Activated T-cell treated with anti-CD3 and anti-CD28 coated beads, Interleukin-2, amount 50 U/mL, for 48 hours (primary cell): ENCODE data around the gene SPDYE2.
"Not testable (repeated sequence)": the region's sequence is repeated elsewhere in the genome, so short reads cannot be mapped to it uniquely, and the experiment has no call there.

ENCODE experiments used
- DNase-seq, 2 experiments: peaks; one replicate each; pipeline ENCODE4 v3.0.0-alpha.2; 2020

Gene SPDYE2, protein sequence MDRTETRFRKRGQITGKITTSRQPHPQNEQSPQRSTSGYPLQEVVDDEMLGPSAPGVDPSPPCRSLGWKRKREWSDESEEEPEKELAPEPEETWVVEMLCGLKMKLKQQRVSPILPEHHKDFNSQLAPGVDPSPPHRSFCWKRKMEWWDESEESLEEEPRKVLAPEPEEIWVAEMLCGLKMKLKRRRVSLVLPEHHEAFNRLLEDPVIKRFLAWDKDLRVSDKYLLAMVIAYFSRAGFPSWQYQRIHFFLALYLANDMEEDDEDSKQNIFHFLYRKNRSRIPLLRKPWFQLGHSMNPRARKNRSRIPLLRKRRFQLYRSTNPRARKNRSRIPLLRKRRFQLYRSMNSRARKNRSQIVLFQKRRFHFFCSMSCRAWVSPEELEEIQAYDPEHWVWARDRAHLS

DNA sequence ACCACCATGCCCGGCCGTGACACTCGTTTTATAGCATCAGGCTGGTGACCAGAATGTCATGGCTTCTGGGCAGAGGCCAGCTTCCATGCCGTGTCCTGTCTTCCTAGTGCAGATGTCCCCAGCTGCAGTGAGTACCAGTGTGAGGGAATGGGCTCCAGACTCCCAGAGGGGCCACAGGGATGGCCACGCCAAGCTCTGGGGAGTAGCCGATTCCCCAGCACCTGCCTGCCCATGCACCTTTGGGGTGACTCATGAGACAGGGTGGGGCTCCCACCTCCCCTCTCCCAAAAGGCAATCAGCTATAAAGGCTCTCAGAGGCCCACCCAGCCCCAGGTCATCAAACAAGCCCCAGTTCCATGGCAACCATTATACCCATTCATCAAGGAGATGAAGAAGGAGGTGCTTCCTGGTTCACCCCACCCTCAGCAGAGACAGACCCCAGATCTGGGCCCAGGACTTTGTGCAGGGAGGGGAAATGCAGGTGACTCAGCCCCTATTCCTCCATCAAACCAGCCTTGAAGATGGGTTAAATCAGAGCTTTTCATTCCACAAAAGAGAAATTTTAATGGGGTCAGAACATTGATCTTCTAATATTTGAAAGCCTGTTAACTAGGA lies at the start of gene SPDYE2:
Gene SPDYE2, plus strand, starts transcription at position 419 of the 615 bp plus-strand sequence. CDS start 2,030 bp downstream, outside the sequence.
- not testable (repeated sequence) for DNase-seq

DNA sequence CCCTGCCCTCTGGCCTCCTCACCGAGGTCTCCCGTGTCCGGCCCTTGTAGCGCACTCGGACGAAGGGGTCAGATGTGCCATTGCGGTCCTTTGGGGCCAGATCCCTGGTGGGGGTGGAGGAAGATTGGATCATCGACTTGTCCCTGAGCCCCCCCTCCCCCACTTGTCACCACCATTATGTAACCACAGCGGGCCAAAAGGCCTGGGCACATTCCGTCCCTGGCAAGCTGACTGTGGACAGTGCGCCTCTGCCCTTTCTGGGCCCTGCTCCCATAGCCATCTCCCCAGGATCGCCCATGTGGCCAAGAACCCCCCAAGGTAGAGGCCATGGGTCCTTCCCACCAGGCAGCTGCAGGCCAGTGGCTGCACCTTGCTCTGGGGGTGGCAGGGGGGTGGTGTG lies 47.9 kb upstream of the SPDYE2 start:
- DNase-seq: not testable (repeated sequence)

DNA sequence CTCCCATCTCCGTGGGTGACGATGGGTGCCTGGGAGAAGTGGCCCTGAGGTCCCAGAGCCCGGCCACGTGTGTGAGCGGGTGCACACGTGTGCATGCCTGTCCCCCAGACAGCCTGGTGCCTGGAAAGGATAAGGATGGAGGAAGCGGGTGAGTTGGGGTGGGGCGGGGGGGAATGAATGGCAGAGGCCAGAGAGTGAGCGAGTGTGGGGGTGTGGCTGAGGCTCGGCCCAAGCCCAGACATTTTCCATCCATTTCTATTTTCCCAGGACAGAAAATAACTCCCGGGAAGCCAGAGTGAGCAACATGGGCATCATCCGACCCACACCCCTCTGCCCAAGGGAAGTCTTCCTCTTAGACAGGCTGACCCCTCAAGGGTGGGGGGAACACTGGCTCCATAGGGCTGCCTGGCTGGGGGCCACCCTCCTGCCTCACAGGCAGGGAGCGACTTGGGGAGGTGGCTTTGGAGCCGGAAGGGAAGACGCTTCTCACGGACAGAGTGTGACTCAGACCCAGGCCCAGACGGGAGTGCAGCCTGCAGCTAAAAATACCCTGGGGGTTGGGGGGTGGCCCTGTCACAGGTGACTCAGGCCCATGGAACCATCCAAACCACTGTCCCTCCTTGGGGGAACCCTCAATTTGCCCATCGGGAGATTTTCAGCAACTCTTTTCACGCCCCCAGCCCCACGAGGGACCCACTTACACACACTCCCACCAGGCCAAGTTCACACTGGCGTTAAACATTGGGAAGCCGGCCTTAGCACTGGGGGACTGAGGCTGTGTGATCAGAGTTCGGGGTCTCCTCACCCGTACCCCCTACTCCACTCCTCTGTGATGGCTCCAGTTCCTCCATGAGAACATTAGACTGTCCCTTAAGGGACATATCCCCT lies 45.5 kb upstream of the SPDYE2 start:
- DNase-seq: peak in 1 of 2 experiments; percentile 12

DNA sequence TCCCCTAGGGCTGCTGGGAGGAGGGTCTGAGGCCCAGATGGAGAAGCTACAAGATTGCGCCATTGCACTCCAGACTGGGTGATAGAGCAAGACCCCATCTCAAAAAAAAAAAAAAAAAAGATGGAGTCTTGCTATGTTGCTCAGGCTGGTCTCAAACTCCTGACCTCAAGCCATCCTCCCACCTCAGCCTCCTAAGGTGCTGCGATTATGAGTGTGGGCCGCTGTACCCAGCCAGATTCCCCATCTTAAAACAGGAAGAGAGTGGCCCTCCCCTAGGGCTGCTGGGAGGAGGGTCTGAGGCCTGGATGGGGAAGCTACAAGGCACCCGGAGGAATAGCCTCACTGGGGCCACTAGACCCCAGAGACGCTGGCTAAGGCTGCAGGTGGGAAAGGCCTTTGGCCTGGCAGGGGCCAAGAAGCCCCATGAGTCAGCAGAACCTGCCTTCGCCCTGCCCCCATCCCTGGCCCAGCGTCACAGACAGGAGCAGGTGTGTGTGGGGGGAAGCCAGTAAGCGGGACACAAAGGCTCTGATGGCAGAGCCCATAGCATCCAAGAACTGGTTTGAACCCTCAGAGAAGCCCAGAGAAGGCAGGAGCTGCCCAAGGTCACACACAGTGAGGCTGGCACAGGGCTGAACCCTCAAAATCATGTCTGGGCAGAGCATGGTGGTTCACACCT lies 43.5 kb upstream of the SPDYE2 start:
- DNase-seq: peak; percentile 15 to 17

DNA sequence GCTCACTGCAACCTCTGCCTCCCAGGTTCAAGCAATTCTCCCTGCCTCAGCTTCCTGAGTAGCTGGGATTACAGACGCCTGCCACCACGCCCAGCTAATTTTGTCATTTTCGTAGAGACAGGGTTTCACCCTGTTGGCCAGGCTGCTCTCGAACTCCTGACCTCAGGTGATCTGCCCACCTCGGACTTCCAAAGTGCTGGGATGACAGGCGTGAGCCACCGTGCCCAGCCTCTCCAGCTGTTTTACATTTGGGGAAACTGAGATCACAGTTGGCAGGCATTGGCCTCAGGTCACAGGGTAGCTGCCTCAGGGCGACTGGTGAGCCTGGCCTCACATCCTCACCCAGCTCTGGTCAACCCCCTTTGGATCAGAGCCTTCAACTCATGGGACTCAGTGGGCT lies 40.5 kb upstream of the SPDYE2 start:
- DNase-seq: peak in 1 of 2 experiments; percentile 14

DNA sequence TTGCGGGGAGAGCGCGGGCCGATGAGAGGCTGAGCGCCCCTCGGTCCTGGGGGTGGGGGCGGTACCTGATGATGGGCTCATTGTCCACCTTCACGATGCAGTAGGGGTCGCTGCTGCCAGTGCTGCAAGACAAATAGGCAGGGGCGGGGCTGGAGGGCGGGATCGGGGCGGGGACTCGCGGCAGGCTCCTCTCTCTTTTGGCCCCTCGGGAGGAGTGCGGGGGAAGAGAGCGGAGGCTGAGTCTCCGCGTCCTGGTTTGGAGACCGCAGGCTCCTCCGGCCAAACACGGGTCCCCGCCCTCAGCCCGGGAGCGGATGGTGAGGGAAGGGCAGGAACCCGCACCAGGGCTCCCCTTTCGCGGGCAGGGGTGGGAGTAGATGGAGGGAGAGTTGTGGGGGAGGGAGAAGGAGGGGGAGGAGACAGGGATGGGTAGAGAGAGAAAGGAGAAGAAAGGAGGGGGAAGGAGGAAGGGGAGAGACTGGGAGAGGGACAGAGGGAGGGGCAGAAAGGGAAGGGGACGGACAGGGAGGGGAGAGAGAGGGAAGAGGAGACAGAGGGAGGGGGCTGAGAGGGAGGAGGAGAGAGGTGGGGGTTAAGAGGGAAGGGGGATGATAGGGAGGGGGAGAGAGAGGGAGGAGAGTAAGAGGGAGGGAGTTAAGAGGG lies 39.0 kb upstream of the SPDYE2 start:
- DNase-seq: not testable (repeated sequence)

DNA sequence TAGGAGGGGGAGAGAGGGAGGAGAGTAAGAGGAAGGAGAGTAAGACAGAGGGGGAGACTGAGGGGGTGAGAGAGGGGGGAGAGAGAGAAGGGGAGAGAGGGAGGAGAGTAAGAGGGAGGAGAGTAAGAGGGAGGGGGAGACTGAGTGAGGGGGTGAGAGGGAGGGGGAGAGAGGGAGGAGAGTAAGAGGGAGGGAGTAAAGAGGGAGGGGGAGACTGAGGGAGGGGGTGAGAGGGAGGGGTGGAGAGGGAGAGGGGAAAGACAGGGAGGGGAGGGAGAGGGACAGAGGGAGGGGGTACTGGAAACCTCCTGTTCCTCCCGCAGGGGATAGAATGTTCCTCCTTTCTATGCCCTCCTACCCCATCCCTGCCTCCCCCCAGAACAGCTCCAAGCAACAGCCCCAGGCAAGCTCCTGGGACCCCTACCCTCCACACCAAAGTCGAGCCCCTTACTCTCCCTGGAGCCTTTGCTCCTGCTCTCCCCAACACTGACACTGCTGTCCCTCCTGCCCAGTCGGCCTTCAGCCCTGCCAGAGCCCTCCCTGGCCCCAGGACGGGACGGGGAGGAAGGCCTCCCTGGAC lies 38.3 kb upstream of the SPDYE2 start:
- peak; percentile 19 to 31 for DNase-seq

DNA sequence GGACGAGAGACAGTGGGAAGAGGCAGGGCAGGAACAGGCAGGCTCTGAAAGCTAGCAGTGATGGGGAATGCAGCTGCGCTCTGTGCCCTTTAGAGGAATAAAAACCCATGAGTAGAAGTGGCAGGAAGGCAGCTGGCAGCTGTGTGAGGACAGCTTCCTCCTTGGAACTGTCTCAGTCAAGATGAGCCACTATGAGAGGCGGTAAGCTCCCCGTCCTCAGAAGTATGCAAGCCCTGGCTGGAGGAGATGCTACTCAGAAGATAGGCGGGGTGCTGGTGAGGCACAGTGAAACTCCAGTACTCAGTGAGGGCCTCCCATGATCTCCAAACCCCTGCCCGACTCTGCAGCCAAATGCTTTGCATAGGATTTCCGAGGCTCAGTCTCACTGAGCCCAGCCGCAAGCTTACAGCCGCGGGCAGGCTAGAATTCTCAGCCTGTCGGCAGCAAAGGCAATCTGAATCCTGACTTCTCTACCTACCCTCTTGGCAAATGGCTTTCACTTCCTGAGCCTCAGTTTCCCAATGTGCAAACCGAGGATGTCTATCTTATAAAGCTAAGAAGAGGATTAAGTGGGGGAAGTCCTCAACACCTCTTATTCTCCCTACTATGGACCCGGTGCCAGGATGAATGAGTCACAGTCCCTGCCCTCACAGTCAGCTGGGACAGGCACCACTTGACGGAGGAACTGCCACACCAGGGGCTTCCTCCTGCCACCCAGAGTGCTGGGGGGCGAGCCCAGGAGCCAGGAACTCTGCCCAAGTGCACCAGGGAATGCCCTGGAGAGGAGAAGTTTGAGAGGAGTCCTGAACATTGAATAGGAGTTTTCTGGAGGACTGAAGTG lies 35.9 kb upstream of the SPDYE2 start:
- not testable (repeated sequence) for DNase-seq

DNA sequence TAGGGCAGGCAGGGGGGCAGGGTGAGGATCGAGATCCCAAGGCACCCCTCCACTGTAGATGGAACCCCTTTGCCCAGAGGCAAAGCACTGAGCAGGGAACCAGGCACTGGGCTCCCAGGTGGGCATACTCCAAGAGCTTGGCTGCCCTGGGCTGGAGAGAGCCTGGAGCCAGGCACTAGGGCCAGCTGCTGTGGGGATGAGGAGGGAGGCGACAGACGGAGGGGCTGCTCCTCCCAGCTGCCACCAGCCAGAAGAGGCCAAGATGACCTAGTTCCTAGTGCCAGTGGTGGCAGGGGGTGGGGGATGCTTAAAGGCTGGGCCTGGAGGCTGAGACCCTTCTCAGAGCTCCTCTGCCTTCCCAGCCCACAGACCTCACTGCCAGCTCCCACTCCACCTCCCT lies 35.1 kb upstream of the SPDYE2 start:
- not testable (repeated sequence) for DNase-seq

DNA sequence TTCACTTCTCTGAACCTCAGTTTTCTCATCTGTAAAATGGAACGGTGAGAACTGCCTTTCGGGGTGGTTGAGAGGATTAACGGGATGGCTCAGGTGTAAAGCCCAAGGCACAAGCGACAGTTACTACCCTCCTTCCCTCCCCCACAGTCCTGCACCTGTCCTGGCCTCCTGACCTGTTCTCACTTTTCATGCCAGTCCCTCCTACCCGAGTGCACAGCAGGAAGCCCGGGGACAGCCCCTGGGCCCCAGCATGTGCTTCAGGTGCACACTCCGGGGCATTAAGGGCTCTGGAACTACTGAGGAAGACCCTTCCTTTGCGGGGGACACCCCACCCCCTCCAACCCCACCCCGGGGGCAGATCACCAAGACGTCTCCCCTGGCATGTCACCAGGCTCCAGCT lies 34.1 kb upstream of the SPDYE2 start:
- not testable (repeated sequence) for DNase-seq

DNA sequence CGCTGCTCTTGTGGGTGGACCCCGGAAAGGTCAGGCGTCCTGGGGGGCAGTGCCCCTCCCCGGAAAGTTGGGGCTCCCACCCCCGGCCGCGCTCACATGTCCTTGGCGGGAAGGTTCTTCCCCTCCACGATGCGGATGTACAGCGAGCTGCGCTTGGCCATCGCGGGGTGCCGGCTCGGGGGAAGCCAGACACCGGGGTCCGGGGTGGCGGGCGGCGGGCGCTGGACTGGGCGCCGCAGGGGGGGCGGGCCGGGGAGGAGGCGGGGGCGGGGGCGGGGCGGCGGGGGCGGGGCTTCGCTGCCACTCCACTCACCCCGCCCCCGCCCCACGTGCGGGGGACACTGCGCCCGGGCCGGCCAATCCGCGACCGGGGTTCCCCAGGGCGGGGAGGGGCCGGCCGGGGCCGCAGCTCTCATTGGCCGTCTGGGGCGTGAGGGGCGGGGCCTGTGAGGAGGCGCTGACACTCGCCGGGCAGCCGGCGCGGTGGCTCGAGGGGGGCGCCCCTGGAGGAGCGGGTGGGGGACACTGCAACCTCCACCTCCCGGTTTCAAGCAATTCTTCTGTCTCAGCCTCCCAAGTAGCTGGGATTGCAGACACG lies 33.4 kb upstream of the SPDYE2 start, which contains the start of gene RASA4B:
Gene RASA4B, minus strand, starts transcription at position 228 of the 598 bp plus-strand sequence. Its CDS starts 67 bp downstream, at position 161.
- peak; percentile 19 to 29 for DNase-seq

DNA sequence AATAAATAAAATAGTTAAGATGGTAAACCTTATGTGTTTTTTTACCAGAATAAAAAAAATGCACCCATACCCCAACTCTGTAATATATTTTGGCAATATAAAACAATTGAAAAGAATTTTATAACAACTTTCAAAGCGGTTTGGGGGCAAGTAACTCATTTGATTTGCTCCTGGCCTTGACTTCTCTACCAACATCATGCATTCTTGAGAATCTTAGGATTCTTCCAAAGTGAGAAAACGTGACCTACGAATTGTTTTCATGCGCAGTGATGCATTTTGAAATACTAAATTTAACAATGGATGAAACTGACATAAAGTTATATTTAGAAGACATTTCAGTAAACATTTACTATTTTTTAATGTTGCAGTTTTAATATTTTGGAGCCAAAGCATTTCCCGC lies 30.2 kb upstream of the SPDYE2 start:
- DNase-seq: not testable (repeated sequence)

DNA sequence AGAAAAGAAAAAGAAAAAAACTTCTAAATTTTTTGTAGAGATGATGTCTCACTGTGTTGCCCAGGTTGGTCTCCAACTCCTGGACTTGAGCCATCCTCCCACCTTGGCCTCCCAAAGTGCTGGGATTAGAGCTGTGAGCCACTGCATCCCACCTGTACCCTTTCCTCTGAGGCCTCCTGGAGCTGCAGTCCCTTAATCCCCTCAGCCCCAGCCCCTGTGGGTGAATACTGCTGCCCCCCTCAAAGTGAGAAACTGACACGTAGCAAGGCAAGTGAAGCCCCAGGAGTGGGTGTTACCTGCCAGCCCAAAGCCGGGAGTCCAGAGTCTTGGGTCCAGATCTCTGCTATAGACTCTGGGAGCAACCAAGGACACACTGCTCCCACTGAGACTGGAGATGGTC lies 26.2 kb upstream of the SPDYE2 start:
- DNase-seq: peak; percentile 12 to 19

DNA sequence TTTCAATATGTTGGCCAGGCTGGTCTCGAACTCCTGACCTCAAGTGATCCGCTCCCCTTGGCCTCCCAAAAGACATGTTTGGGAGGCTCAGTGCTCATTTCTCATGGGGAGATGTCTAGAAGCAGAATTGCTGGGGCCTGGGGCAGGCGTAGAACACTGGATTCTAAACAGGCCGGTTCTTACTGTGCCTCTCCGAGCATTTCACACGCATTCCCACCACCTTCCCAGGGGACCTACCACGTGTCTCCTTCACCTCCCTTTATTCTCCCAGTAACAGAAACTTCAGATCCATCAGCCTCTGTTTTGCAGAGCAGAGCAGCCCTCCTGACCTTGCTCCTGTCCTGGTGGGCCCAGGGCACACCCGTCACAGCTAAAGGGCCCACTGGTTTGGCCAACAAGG lies 23.8 kb upstream of the SPDYE2 start:
- DNase-seq: peak; percentile 8 to 9

DNA sequence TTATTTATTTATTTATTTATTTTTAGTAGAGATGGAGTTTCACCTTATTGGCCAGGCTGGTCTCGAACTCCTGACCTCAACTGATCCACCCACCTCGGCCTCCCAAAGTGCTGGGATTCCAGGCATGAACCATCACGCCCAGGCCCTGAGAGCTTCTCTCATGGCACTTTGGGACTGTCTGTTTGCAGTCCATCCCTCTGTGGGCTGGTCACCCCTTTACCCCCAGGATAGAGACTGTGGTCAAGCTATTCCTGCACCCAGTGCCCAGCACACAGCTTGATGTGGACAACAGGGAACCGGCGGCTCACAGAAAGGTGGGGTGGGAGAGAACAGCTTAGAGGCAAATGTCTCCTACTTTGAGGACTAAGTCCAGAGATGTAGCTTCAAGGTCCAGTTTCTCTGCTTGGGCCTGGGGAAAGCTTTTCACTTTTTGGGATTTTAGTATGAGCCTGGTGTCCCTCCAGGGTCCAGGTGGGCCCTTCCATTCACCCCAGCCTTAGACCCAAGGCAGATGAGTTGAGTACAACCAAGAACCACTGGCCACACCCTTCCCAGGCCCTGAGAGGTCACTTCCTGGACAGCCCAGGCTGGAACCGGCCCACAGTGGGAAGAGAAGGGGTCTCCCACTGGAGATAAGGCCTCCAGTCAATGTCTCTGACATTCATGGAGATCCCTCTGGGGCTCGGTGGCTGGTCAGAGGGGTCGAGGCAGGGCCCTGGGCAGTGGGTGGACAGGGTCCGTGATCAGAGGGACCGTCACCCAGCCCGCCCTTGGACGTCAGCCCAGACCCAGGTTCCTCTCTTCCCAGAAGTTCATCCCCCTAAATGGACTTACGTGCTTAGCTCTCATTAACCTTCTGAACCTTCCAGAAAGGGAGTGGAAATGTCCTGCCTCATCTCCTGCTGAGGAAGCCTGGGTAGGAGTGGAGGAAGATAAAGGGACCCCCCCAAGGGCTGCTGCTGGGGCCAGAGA lies 22.9 kb upstream of the SPDYE2 start:
- peak; percentile 16 to 19 for DNase-seq

DNA sequence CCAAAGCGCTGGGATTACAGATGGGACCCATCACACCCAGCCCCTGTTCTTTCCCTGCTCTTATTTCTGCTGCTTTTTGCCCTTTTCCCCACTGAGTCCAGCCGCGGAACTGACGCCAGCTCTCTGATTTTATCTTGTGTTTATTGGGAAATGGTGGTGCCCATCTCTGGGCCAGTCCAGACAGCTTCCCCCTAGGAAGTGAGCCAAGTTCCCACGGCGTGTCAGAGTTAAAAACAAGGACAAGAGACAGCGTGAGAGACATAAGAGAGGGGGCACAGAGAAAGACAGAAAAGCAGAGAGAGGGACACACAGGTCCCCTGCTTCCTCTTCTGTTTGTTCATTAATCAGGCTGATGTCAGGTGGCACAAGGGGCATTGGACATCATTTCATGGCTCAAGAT lies 19.4 kb upstream of the SPDYE2 start:
- DNase-seq: not testable (repeated sequence)

DNA sequence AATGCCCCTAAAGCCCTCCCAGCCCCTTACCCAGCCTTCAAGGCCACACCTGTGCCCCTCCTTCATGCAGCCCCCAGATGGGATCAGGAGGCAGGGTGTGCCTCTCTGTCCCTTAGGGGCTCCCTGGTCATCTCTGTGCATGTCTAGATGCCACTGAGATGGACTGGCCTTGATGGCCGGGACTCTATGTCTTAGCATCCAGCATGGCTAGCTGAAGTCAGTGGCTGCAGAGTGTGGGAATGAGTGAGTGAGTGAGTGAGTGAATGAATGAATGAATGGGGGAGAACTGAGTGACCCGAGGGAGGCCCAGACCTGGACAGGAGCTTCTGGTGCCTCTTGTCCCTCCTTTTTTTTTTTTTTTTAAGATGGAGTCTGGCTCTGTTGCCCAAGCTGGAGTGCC lies 18.9 kb upstream of the SPDYE2 start:
- not testable (repeated sequence) for DNase-seq

DNA sequence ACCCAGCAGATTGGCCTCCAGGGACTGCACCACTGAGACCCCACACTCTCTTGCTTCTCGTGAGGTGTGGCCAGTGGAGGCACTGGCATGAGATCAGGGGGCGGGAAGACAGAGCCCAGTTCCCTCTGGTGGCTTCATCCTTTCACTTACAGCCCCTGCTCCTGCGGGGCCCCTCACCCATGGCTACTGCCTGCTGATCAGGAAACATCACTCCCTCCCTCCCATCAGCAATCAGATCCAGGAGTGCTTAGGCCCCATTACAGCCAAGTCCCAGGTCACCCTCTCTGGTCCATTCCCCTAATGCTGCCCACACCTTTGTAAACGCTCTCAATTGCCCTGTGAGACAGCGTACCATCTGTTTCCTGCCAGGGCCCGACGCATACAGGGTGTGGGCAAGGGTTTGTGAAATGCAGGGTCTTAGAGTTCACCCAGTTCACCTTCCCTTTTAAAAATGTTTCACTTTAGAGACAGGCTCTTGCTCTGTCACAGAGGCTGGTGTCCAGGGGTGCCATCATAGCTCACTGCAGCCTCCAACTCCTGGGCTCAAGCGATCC lies 15.9 kb upstream of the SPDYE2 start:
- not testable (repeated sequence) for DNase-seq
